GM12878 (cell line): Measurements from ENCODE around the gene MSRB1. TPM values are rescaled to one million over a fixed set of nuclear protein-coding genes. Genes with fewer than 3 reads are reported as not detected.
A peak's percentile ranks its signal among the peaks of the same experiment; 100 is the strongest.

Source experiments
- ATAC-seq: fragments of 200-7000 bp; cut with Tn5 transposase; 3 replicates; pipeline ENCODE4 v1.9.1; 2020; ENCODE audit warnings: mild to moderate bottlenecking, moderate library complexity
- BruUV-seq: library from RNA; stranded (reverse); fragments of 400-500 nt; replicated peaks from 2 replicates; lab custom pipeline; 2021; lab: Mats Ljungman, UMichigan
- CTCF ChIA-PET: fragments of 300-600 bp; sonication (Branson Sonifier 250); formaldehyde crosslinking; extraction: SDS; loops from one replicate; lab custom pipeline; 2021; ENCODE audit warnings: inconsistent platforms; lab: Yijun Ruan, JAX
- POLR2A ChIA-PET: fragments of 350-600 bp; formaldehyde crosslinking; extraction: SDS; loops from one replicate; lab custom pipeline; 2021; ENCODE audit warnings: inconsistent platforms; lab: Charles Lee
- RAD21 ChIA-PET: fragments of 300-600 bp; sonication (Branson Sonifier 250); formaldehyde crosslinking; loops from one replicate; lab custom pipeline; 2023; ENCODE audit warnings: antibody characterized with exemption; ENCODE audit not compliant: unreplicated experiment; lab: Charles Lee
- SMC1A ChIA-PET: fragments of 300-600 bp; sonication (Branson Sonifier 250); formaldehyde crosslinking; loops from one replicate; lab custom pipeline; 2023; ENCODE audit not compliant: unreplicated experiment, uncharacterized antibody; lab: Charles Lee
- DNase-seq: peaks from one replicate; pipeline ENCODE4 v3.0.0-alpha.2; 2011; ENCODE audit warnings: low read depth, low spot score
- FAIRE-seq: peaks from 3 replicates; lab custom pipeline; 2011; peaks lifted over from hg19 to GRCh38; lab: Jason Lieb, UNC
- H2AFZ ChIP-seq: 2 replicates; pipeline ENCODE4 v1.6.0; 2011; ENCODE audit warnings: low read depth, low read length, control low read depth; ENCODE audit not compliant: control insufficient read depth
- H3K27ac ChIP-seq: 2 replicates; pipeline ENCODE4 v1.5.1; 2011; ENCODE audit warnings: control low read depth; ENCODE audit not compliant: control insufficient read depth, insufficient read depth
- H3K27me3 ChIP-seq, 2 experiments: replicated peaks in 1 of 2; 2 replicates each; pipeline versions ENCODE4 v1.6.0 to v1.6.1; 2011; ENCODE audit warnings: low read length in 1 of 2; ENCODE audit not compliant: control insufficient read depth in 2 of 2, insufficient read depth in 2 of 2
- H3K36me3 ChIP-seq, 2 experiments: 2 replicates each; pipeline ENCODE4 v1.5.1; 2011; ENCODE audit warnings: low read length in 1 of 2; ENCODE audit not compliant: control insufficient read depth in 2 of 2, insufficient read depth in 2 of 2
- H3K4me1 ChIP-seq: 2 replicates; pipeline ENCODE4 v1.6.1; 2011; ENCODE audit warnings: mild to moderate bottlenecking, low read length, moderate library complexity, mixed read lengths; ENCODE audit not compliant: control insufficient read depth, insufficient read depth
- H3K4me2 ChIP-seq: 2 replicates; pipeline ENCODE4 v1.6.0; 2011; ENCODE audit warnings: control low read depth; ENCODE audit not compliant: control insufficient read depth, insufficient read depth
- H3K4me3 ChIP-seq: fragments of 200-600 bp; sonication (generic); 2 replicates; pipeline ENCODE4 v1.5.1; 2016
- H3K79me2 ChIP-seq: 2 replicates; pipeline ENCODE4 v1.6.0; 2011; ENCODE audit warnings: low read length; ENCODE audit not compliant: control insufficient read depth, insufficient read depth
- H3K9ac ChIP-seq: 2 replicates; pipeline ENCODE4 v1.8.0; 2011; ENCODE audit warnings: low read length, control low read depth, mixed read lengths; ENCODE audit not compliant: control insufficient read depth, insufficient read depth
- H3K9me3 ChIP-seq: replicated peaks from 3 replicates; pipeline ENCODE4 v1.5.1; 2011; ENCODE audit warnings: mild to moderate bottlenecking, low read length; ENCODE audit not compliant: control insufficient read depth, insufficient read depth
- H4K20me1 ChIP-seq: 2 replicates; pipeline ENCODE4 v1.6.0; 2011; ENCODE audit not compliant: control insufficient read depth, insufficient read depth
- CBFB ChIP-seq: IDR thresholded peaks from 2 replicates; pipeline ENCODE4 v1.6.1; 2016; ENCODE audit warnings: antibody characterized with exemption, low read depth
- CBX3 ChIP-seq: fragments of 200-600 bp; sonication (generic); IDR thresholded peaks from 2 replicates; pipeline ENCODE4 v1.6.1; 2016; ENCODE audit warnings: low read depth, borderline replicate concordance
- EGR1 ChIP-seq, 2 experiments: IDR thresholded peaks; 1 replicate in 1 of 2; 2 replicates in 1 of 2; pipeline ENCODE4 v1.6.1; 2011 to 2012; ENCODE audit warnings: low read depth in 2 of 2, low read length in 2 of 2, borderline replicate concordance in 1 of 2, mild to moderate bottlenecking in 1 of 2, moderate library complexity in 1 of 2
- EZH2 ChIP-seq: IDR thresholded peaks from 2 replicates; pipeline ENCODE4 v1.6.1; 2012; ENCODE audit warnings: low read depth, mild to moderate bottlenecking, control low read depth, inconsistent platforms, low read length, borderline replicate concordance; ENCODE audit not compliant: control insufficient read depth
- KLF5 ChIP-seq: fragments of 450-650 bp; IDR thresholded peaks from 2 replicates; pipeline ENCODE4 v1.6.1; 2014; ENCODE audit warnings: mild to moderate bottlenecking; ENCODE audit not compliant: partially characterized antibody
- MYB ChIP-seq: fragments of 150-350 bp; IDR thresholded peaks from 2 replicates; pipeline ENCODE4 v1.6.1; 2014; ENCODE audit warnings: mild to moderate bottlenecking, low read depth, low read length, borderline replicate concordance
- NFYB ChIP-seq: IDR thresholded peaks from 2 replicates; pipeline ENCODE4 v1.6.1; 2011; ENCODE audit warnings: low read depth, mild to moderate bottlenecking, low read length, improper control_type of control experiment, moderate library complexity; ENCODE audit not compliant: insufficient read depth
- PAX5 ChIP-seq: IDR thresholded peaks from 2 replicates; pipeline ENCODE4 v1.6.1; 2011; ENCODE audit warnings: low read depth, low read length, borderline replicate concordance
- PAX8 ChIP-seq: fragments of 450-650 bp; IDR thresholded peaks from 2 replicates; pipeline ENCODE4 v1.6.1; 2017; ENCODE audit warnings: mild to moderate bottlenecking, moderate library complexity
- PML ChIP-seq: IDR thresholded peaks from 2 replicates; pipeline ENCODE4 v1.6.1; 2012; ENCODE audit warnings: low read length, inconsistent platforms
- RAD21 ChIP-seq: IDR thresholded peaks from 2 replicates; pipeline ENCODE4 v1.6.1; 2011; ENCODE audit warnings: mild to moderate bottlenecking, low read depth, low read length, moderate library complexity; ENCODE audit not compliant: insufficient read depth
- RB1 ChIP-seq: fragments of 450-650 bp; formaldehyde crosslinking; IDR thresholded peaks from 2 replicates; pipeline ENCODE4 v1.6.1; 2017; ENCODE audit warnings: mild to moderate bottlenecking, borderline replicate concordance
- USF1 ChIP-seq: IDR thresholded peaks from 2 replicates; pipeline ENCODE4 v1.6.1; 2011; ENCODE audit warnings: borderline replicate concordance, low read depth, mild to moderate bottlenecking, moderate library complexity, mixed read lengths, low read length; ENCODE audit not compliant: insufficient read depth; ENCODE audit errors: extremely low read length
- WRNIP1 ChIP-seq: IDR thresholded peaks from 2 replicates; pipeline ENCODE4 v1.6.1; 2011; ENCODE audit warnings: low read depth, low read length, improper control_type of control experiment, borderline replicate concordance
- ZNF207 ChIP-seq: fragments of 450-650 bp; IDR thresholded peaks from 2 replicates; pipeline ENCODE4 v1.6.1; 2014; ENCODE audit warnings: antibody characterized with exemption, mild to moderate bottlenecking, borderline replicate concordance
- ZNF217 ChIP-seq: fragments of 450-650 bp; IDR thresholded peaks from 2 replicates; pipeline ENCODE4 v1.6.1; 2017; ENCODE audit warnings: antibody characterized with exemption, mild to moderate bottlenecking
- WGBS: methylation state at CpG from one replicate; pipeline ENCODE4 v1.1.6; 2016; ENCODE audit warnings: low lambda C conversion rate; ENCODE audit not compliant: insufficient replicate concordance, insufficient coverage; ENCODE audit errors: missing lambda C conversion rate; 5-methylcytosine and 5-hydroxymethylcytosine counted together
- in situ Hi-C: fragments of 300-500 bp; cut with MboI; formaldehyde crosslinking; loops from 9 replicates; pipeline ENCODE4 v1.14.3; 2018; ENCODE audit warnings: mixed read lengths
- intact Hi-C: fragments of 100-400 bp; cut with micrococcal nuclease; formaldehyde crosslinking; loops from one replicate; pipeline ENCODE4 v1.14.2; 2022; ENCODE audit not compliant: unreplicated experiment
- polyA plus RNA-seq, 11 experiments: library from polyadenylated mRNA; depleted of rRNA in 4 of 11; unstranded in 6 of 11; stranded (reverse) in 5 of 11; fragments of >200 nt; fragmentation: Nextera tagmentation in 4 of 11; fragmentation: Illumina TruSeq in 1 of 11; extraction: Ambion mirVana in 4 of 11; extraction: Trizol in 1 of 11; gene quantifications; 1 replicate in 1 of 11; 2 replicates in 10 of 11; pipeline versions ENCODE4 v1.2.1 to v1.2.3, GENCODE V29; 2011 to 2016; ENCODE audit warnings: inconsistent platforms in 2 of 11, missing spikeins in 2 of 11, low read depth in 1 of 11
- total RNA-seq, 4 experiments: library from RNA; depleted of rRNA in 3 of 4; stranded (reverse); fragments of >200 nt in 3 of 4; fragmentation: Illumina TruSeq in 1 of 4; extraction: Trizol in 1 of 4; gene quantifications; 2 replicates each; pipeline versions ENCODE4 v1.2.1 to v1.2.3, GENCODE V29; 2013 to 2021
- TF ChIP-seq, protein P1 (sequence below): IDR thresholded peaks from 2 replicates; pipeline ENCODE4 v1.6.1; 2012; ENCODE audit warnings: low read depth, low read length, improper control_type of control experiment

MSRB1 gene
- total and polyA plus RNA-seq, 10 of the 15 experiments (the other 5 are each of a cell fraction or from before 2014, with no cell fraction given): 5.1 to 48.6 (median 25.7) TPM

GRCh38 chr16:1991948-1992703 lies 49.1 kb upstream of the MSRB1 start:
- ChIA-PET SMC1A (no interaction called here), CTCF (interaction anchor here (1.3 to 6.5 kb wide), 3 partner anchors 10 to 26 kb away, joined by 4 to 54 read pairs (median 5); partner anchors contain the start of genes NOXO1 and RNF151), POLR2A (interaction anchor here (1.0 to 3.3 kb wide), 7 partner anchors 11 to 314 kb away, joined by 3 to 18 read pairs (median 13); partner anchors contain the start of genes NOXO1, RPS2 and TBL3), RAD21 (interaction anchor here (0.9 to 1.9 kb wide), 2 partner anchors 11 to 12 kb away, joined by 4 to 12 read pairs; partner anchors contain the start of gene NOXO1)
- intact Hi-C loops (no loop called here), in situ Hi-C loops (no loop called here)
- peaks cover 26% of the 10 kb centered on the region for H3K4me1 ChIP-seq
- H3K27me3 ChIP-seq: no peaks in the 10 kb centered on the region
- no TSS peak for BruUV-seq
- no peak overlapping the region for H3K9ac ChIP-seq
- FAIRE-seq (peak; percentile 87), DNase-seq (peak; percentile 37), ATAC-seq (peak; percentile 80)
- H3K79me2 ChIP-seq: no peaks in the 10 kb centered on the region
- peaks cover 0 to 3% of the 10 kb centered on the region in 2 experiments; a peak in 2 of 4 replicates for H3K36me3 ChIP-seq
- H3K4me3 ChIP-seq: peak overlapping the region; percentile 65; the same call in 1 of the 2 replicates
- peak overlapping the region; percentile 53 for H2AFZ ChIP-seq
- peaks cover 1% of the 10 kb centered on the region; the same call in 1 of the 3 replicates for H3K9me3 ChIP-seq
- H3K27ac ChIP-seq: peak overlapping the region; percentile 27; the same call in 1 of the 2 replicates
- no peaks in the 10 kb centered on the region for H4K20me1 ChIP-seq
- peak overlapping the region; percentile 98 for H3K4me2 ChIP-seq
- 21% methylated on average over 67 of the region's 96 CpGs for WGBS
- TF ChIP-seq RB1 (peak; percentile 11; the same call in 1 of the 2 replicates), PAX8 (no peak), MYB (no peak), ZNF217 (no peak), RAD21 (no peak), EGR1 (IDR thresholded peaks at IDR 0.05; ENCODE audit: borderline replicate concordance in 1 of 2, low read depth in 2 of 2, low read length in 2 of 2) (peak in 1 of 2 experiments; percentile 42; a peak in 2 of 3 replicates), WRNIP1 (no peak), NFYB (0 out of 2 replicates have a peak, but pooled peaks have one; percentile 32), USF1 (no peak), KLF5 (peak; percentile 35), CBFB (no peak), PML (no peak), EZH2 (no peak), ZNF207 (0 out of 2 replicates have a peak, but pooled peaks have one; percentile 54), CBX3 (no peak), PAX5 (no peak; the same call in 1 of the 2 replicates)
- TF ChIP-seq, protein P1, sequence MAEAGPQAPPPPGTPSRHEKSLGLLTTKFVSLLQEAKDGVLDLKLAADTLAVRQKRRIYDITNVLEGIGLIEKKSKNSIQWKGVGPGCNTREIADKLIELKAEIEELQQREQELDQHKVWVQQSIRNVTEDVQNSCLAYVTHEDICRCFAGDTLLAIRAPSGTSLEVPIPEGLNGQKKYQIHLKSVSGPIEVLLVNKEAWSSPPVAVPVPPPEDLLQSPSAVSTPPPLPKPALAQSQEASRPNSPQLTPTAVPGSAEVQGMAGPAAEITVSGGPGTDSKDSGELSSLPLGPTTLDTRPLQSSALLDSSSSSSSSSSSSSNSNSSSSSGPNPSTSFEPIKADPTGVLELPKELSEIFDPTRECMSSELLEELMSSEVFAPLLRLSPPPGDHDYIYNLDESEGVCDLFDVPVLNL: no peak
